Activated gamma-delta T cell treated with Interleukin-2 at 50 U/mL for 16 hours (primary cell): ENCODE results near the gene MAEA.

Source experiments
- DNase-seq: peaks from one replicate; pipeline ENCODE4 v3.0.0-alpha.2; 2020

The MAEA gene

DNA sequence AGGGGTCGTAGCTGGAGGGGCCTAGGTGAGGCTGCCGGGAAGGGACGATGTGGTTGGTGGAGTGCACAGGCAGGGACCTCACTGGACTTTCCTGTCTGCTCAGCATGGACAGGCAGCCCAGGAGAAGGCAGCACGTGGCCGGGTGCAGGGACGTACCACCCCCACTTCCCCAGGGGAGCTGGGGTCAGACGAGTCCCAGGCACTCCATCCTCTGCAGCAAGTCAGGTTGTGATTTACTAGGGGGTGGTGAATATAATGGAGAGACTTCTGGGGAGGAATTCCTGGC lies 39.2 kb upstream of the MAEA start:
- DNase-seq: no peak

DNA sequence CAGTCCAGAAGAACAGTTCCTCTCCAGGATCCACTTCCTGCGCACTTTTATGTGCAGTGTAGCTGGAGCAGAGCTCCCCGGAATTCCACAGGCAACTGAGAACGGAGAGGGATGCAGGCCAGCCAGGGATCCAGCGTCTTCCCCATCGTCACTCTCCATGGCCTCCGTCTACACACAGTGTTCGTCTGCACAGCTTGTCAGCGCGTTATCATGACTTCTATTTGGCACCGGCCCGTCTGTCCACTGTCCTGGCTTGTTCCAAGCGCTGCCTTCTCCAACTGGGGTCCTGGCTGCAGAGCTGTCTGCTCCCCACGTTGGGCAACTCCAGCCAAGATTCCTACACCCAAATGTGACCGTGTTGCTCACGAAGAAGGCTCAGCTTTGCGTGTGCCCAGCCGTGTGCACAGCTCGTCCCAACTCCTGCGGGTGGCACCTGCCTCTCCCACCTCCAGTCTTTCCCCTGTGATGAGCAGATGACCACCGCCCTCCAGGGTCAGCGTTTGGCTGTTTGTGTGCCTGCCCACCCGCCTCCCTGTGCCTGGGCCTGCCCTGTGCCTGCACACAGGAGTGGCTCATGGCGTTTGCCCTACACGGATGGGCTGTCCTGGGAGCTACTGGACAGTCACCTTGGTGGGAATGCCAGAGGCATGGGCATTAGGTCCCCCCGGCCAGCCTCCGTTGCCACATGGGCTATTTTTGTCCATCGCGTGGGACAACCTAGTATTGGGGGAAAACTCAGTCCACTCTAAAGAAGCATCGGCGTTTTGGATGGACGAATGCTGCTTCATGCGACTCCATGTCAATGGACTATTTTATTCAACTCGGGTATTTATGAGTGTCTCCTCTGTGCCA lies 38.5 kb upstream of the MAEA start:
- DNase-seq: no peak

DNA sequence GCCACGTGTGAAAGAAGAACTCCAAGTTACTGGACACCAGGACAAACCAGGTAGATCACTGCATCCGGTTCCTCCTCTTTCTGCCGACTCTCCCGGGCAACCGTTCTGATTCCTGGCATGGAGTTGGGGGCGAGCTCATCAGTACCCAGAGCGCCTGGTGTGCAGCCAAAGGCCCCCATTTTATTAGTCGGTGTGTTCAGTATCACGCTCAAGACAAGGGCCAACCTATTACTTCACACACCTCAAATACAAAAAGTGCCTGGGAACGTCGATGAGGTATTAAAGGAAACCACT lies 38.0 kb upstream of the MAEA start:
- no peak for DNase-seq

DNA sequence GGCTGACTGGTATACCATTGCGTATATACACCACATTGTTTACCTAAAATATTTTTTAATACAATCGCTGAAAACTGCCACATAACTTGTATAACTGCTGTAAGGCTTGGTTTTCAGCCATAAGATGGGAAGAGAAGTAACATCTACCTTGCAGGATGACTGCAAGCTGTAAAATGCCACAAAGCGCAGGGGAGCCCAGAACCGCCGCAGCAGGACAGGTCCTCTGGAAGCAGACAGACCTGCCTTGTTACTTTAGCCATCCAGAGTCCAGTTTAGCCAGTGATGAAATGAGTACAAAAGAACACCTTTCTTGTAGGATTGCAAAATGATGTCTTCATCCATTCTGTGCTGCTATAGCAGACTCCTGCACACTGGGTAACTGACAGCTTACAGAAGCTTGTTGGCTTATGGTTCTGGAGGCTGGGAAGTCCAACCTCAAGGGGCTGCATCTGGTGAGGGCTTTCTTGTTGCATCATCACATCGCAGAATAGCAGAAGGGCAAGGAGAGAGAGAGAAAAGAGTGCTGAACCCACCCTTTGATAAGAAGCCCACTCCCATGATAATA lies 36.7 kb upstream of the MAEA start:
- no peak for DNase-seq

DNA sequence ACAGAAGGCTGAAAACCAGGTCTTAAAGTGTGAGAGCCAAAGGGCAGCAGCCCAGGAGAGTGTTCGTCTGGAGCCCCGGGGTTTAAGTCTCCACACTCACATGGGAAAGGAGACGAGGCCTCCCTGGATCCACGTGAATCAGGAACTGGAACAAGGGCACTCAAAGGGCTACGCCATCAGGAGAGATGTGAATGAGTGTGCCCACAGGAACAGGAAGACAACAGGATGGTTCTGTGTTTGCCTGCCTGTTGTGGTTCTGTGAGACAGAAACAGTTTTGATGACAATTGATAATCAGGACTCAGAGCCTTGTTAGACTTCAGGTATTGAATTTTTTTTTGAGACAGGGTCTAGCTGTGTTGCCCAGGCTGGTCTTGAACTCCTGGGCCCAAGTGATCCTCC lies 35.9 kb upstream of the MAEA start:
- DNase-seq: no peak

DNA sequence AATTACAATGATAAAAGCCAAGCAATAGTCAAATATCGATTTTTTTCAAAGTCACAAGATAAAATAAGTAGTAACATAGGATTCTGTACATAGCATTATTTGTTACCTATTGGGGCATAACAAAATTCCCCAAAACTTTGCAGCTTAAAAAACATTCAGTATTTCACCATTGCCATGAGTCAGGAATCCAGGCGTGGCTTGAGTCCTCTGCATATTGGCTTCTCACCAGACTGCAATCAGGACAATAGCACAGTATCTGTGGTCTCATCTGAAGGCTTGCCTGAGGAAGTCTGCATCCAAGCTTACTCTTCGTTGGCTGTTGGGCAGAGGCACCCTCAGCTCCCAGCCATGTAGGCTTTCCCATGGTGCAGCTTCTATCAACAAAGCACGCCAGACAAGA lies 34.5 kb upstream of the MAEA start:
- DNase-seq: no peak

DNA sequence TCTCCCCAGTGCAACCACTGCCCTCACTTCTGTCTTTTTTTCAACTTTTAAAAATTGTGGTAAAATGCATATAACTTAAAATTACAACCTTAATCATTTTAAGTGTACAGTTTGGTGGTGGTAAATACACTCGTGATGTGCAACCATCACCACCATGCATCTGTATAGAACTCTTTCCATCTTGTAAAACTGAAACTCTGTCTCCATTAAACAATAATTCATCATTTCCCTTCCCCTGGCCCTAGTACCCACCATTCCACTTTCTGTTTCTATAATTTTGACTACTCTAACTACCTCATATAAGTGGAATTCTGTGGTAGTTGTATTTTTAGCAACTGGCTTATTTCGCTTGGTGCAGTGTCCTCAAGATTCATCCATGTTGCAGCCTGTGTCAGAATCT lies 34.0 kb upstream of the MAEA start:
- DNase-seq: no peak

DNA sequence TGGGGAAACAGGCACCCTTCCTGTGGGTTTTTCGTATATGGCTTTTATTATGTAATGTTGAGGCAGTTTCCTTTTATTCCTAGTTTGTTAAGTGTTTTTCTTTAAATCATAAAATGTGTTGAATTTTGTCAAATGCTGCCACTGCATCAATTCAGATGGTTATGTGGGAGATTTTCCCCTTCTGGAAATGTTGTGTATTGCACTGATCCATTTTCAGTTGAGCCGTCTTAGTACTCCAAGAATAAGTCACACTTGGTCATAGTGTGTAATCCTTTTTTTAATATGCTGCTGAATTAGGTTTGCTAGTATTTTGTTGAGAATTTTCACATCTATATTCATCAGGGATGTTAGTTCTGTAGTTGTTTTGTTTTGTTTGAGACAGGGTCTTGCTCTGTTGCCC lies 31.2 kb upstream of the MAEA start:
- DNase-seq: no peak

DNA sequence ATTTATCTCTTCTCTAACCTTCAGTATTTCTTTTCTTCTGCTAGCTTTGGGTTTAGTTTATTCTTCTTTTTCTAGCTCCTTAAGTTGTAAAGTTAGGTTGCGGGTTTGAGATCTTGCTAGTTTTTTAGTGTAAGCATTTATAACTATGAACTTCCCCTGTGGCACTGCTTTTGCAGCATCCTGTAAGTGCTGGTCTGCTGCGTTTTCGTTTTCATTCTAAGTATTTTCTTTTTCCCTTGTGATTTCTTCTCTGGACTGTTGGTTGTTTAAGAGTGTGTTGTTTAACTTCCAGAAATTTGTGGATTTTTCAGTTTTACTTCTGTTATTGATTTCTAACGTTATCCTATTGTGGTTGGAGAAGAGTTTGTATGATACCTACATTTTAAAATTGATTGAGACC lies 29.7 kb upstream of the MAEA start:
- DNase-seq: no peak

DNA sequence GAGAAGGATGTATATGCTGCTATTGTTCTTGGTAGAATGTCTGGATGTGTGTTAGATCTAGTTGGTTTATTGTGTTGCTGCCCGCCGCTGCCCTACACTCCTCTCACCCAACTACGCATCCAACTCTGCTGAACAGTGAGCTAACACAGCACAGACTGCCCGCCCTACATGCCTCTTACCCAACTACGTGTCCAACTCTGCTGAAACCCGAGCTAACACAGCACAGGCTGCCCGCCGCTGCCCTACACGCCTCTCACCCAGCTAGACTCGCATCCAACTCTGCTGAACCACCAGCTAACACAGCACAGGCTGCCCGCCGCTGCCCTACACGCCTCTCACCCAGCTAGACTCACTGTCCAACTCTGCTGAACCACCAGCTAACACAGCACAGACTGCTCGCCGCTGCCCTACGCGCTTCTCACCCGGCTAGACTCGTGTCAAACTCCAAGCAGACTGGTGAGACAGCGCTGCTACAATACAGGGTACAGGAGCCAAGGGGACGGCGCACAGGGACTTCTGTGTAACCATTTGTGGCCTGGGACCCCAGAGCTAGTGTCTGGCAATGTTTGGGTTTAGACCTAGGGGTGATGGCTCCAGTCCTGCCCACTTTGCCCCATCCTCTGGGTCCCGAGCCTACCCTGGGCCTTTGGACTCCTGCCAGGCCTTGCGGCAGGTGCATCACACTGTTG lies 29.1 kb upstream of the MAEA start:
- no peak for DNase-seq

DNA sequence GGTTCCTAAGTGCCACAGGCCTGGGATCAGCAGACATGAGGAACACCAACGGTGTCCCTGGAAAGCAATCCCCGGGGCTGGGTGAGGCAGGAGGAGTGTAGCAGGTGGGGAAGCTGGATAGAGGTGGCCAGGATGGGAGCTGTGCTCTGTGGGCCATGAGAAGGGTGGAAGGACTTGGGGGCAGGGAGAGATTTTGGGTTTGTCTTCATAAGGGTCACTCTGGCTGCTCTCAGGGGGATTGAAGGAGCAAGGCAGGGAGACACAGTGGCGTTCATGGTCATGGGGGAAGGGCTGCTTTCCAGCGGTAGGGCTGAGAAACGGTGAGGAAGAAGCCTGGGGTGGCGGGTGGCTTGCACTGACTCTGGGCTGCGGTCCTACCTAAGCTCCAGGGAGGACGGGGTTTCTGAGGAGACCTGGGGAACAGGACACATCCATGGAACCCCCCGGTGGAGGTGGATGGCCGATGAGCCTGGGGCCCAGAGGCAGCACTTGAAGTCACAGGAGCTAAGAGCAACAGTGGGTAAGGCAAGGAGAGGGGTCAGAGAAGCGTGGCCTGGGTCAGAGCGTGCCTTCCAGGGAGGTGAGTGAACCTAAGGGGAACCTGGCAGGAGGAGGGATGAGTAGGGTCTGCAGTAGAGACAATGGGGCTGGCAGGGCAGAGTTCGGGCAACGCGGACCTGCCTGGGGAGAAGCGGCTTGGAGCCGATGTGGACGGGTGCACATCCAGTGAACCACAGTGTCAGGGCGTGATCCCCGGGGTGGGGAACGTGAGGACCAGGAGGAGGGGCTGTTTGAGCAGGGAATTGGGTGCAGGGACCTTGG lies 28.4 kb upstream of the MAEA start:
- DNase-seq: no peak

DNA sequence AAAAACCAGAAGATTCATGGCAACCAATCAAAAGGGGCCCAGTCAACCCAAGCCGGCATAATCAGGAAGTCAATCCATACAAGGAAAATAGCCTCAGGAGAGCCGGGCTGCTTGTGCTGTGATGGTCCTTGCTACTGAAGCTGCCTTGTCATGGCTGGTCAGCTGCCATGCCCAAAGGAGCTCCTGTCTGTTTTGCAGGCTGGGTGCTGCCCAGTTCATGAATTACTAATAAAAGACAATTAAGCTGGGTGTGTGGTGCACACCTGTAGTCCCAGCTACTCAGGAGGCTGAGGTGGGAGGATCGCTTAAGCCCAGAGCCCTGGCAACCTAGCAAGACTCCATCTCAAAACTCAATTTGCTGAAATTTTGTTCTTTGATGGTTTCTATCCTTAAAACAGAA lies 24.7 kb upstream of the MAEA start:
- no peak for DNase-seq

DNA sequence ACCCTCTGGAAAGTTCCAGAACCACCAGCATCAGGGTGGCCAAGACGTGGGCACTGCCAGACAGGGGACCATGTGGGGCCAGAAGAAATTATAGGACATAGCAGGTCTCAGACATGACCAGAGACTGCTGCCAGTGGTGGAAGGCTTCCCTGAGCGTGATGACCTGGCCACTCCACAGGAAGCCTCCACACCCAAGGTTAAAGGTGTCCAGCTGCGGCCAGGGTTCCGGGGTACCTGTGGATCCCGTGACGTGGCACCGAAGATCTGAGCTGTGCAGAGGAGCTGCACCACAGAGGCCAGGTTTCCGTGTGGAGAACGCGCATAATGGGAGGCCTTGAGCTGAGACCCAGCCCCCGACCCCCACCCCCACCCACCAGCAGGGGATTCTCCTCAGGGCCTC lies 24.3 kb upstream of the MAEA start:
- no peak for DNase-seq

DNA sequence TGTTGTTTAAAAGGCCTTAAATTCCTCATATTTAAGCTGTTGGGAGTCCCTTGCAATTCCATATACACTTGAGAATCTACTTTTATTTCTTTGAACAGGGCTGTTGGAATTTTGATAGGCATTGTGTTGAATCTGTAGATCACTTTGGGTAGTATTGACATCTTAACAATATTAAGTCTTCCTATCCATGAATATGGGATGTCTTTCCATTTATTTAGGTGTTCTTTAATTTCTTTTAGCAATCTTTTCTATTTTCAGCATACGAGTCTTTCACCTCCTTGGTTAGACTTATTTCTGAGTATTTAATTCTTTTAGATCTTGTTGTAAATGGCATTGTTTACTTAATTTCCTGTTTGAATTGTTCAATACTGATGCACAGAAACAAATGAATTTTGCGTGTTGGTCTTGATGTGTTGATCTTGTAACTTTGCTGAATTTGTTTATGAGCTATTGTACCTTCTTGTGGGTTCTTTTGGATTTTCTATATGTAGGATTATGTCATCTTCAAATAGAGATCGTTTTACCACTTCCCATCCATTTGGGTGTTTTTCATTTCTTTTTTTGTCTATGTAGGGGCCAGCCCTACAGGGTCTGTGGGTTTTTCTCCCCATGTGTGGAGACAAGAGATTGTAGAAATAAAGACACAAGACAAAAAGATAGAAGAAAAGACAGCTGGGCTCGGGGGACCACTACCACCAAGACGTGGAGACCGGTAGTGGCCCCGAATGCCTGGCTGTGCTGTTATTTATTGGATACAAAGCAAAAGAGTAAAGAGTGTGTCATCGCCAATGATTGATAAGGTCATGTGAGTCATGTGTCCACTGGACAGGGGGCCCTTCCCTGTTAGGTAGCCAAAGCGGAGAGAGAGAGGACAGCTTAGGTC lies 22.6 kb upstream of the MAEA start:
- no peak for DNase-seq

DNA sequence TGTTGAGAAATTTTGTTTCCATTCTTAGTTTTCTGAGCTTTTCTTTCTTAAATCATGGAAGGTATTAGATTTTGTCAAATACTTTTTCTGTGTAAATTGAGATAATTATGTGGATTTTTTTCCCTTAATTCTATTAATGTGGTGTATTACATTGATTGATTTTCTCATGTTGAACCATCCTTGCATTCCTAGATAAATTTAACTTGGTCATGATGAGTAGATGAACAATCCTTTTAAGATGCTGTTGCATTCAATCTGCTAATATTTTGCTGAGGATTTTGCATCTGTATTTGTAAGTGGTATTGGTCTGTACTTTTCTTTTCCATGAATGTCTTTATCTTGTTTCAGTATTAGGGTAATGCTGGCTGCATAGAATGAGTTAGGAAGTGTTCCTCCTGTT lies 20.5 kb upstream of the MAEA start:
- no peak for DNase-seq

DNA sequence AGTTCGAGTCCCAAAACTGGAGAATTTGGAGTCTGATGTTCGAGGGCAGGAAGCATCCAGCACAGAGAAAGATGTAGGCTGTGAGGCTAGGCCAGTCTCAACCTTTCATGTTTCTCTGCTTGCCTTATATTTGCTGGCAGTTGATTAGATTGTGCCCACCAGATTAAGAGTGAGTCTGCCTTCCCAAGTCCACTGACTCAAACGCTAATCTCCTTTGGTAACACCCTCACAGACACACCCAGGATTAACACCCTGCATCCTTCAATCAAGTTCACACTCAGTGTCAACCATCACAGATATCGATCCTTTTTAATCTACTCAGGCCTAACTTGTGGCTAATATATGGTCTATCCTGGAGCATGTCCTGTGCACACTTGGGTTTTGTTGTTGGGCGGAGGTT lies 18.0 kb upstream of the MAEA start:
- no peak for DNase-seq

DNA sequence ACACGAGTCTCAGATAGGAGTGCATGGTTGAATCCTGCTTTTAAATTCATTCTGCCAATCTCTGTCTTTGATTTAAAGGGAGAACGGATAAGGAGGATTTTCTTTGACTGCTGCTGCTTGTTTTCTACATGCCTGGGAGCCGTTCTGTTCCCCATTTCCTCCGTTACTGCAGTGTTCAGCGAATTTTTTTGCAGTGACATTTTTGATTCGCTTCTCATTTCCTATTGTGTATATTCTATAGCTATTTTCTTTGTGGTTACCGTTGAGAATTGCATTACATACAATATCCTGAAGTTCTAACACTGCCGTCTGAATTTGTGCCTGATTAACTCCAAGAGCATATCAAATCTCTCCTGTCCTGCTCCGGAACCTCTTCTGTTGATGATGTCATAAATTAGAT lies 14.8 kb upstream of the MAEA start:
- no peak for DNase-seq

DNA sequence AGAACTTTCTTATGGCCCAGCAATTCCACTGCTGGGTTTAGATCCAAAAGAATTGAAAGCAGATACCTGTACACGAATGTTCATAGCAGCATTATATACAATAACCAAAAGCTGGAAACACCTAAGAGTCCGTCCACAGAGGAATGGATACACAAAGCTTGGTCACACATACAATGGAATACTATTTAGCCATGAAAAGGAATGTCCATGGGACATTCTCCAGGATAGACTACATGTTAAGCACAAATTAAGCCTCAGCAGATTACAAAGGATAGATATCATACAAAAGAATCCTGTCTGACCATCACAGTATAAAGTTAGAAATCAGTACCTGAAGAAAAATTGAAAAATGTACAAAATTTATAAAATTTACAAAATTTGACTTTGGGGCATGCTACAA lies 12.7 kb upstream of the MAEA start:
- DNase-seq: no peak

DNA sequence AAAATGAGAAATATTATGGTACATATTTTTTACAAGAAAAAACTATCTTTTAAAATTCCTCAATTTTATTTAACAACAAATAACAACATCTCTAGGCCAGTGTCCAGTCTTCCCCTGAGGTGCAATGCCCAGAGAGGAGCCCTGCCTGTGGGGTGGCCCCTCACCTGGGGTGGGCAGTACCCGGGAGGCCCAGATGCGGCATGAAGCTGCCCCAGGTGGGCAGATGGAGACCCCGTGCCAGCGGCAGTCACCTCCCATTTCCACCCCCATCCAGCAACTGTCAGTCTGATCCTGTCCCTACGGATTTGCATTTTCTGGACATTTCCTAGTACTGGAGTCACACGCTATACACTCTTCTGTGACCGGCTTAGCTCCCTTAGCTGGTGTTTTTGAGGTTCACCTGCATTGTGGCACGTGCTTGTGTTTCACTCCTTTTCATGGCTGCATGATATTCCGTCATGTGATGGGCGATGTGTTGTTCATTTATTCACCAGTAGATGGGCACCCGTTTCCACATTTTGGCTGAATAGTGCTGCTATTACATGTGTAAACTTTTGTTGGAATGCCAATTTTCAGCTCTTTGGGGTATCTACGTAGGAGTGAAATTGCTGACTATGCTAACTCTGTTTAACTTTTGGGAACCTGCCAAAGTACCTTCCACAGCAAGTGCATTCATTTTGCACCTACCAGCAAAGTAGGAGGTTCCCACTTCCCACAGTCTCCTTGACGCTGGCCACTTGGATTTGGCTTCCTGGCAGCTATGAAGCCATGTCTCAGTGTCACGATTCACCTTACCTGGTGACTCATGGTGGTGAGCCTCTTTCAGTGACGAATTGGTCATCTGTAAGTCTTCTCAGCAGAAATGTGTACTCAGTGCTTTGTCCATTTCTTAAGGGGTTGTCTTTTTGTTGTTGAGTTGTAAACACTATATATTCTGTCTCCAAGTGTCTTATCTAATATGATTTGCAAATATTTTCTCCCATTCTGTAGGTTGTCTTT lies 11.7 kb upstream of the MAEA start:
- no peak for DNase-seq

DNA sequence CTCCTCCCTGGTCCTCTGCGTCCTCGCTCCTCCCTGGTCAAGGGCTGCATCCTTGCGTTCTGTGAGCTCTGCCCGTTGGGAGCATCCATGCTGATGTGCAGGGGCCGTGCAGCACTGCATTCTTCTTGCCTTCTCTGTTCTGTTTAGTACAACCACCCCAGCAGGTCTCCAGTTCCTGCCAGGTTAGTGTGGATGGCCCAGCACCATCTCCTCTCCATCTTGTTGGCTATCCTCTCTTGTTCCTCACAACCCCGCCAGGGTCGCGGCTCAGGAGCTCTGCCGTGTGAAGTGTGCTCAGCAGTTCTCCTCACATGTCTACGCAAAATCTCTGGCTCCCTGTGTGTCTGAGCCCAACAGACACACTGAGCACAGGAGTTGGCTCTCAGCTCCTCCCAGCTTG lies 10.4 kb upstream of the MAEA start:
- no peak for DNase-seq

DNA sequence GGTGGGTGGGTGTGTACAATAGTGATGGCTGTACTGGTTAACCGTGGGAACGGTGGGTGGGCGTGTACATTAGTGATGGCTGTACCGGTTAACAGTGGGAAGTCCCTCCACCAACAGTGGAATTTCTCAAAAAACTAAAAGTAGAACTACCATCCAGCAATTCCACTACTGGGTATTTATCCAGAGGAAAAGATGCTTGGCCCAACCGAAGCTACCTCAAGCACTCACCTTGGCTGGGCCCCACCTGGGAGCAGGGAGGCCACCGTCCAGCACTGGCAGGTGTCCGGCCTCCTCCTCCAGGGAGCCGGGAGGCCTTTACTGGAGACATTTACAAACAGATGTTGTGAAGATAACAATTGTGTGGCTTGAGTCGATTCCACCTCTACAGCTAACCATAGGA lies 6.0 kb upstream of the MAEA start:
- no peak for DNase-seq
